C4-2B (cell line): ENCODE measurements around the gene CD52.

Experiments used
- H3K27ac ChIP-seq: fragments of 450-650 bp; 2 replicates; pipeline ENCODE4 v1.5.1; 2017
- CTCF ChIP-seq: fragments of 450-650 bp; conservative IDR thresholded peaks from 2 replicates; pipeline ENCODE4 v1.5.1; 2017; ENCODE audit warnings: mild to moderate bottlenecking
- ZFX ChIP-seq: fragments of 450-650 bp; IDR thresholded peaks from 2 replicates; pipeline ENCODE4 v1.6.1; 2017

CD52 gene

GRCh38 chr1:26277261-26277661 is 40.5 kb upstream of the CD52 start:
- no peak for TF ChIP-seq ZFX
- no peak for TF ChIP-seq CTCF
- H3K27ac ChIP-seq = no peak overlapping the region

DNA sequence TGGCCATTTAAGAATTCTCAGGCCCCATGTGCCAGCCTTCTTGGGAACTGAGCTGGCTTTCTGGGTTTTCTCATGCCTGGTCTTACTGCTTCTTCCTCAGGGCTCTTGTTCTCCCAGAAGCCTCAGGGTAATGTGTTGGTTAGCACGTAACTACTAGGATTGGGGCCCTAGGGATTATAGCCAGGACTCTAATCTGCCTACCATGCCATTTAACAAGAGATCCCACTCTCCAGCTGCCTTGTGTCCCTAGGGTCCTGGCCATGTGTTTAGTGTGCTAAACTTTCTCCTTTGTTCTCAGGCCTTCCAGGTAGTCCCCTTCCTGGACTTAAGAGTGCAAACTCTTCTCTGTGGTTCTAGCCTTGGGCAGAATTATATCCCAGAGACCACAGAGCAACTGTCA is 40.0 kb upstream of the CD52 start:
- no peak overlapping the region for H3K27ac ChIP-seq
- TF ChIP-seq CTCF (no peak), ZFX (no peak)

DNA sequence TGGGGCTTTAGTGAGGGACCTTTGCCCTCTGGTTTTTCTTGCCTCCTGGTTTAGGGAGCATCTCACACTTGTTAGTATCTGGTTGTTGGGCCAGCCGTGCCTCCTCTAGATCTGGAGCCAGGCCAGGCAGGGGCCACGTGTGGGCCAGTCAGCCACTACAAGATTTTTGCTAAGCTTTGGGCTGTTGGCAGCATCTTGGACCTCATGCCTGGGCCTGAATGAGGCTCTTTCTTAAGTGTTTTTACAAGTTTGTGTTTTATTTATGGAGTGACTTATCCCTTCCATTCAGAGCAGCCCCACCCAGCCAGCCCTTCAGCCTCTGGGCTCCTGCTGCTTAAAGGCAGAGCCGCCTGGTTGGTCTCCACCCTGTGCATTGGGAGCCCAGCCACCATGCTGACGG is 39.5 kb upstream of the CD52 start:
- TF ChIP-seq ZFX (no peak), CTCF (no peak)
- no peak overlapping the region for H3K27ac ChIP-seq

DNA sequence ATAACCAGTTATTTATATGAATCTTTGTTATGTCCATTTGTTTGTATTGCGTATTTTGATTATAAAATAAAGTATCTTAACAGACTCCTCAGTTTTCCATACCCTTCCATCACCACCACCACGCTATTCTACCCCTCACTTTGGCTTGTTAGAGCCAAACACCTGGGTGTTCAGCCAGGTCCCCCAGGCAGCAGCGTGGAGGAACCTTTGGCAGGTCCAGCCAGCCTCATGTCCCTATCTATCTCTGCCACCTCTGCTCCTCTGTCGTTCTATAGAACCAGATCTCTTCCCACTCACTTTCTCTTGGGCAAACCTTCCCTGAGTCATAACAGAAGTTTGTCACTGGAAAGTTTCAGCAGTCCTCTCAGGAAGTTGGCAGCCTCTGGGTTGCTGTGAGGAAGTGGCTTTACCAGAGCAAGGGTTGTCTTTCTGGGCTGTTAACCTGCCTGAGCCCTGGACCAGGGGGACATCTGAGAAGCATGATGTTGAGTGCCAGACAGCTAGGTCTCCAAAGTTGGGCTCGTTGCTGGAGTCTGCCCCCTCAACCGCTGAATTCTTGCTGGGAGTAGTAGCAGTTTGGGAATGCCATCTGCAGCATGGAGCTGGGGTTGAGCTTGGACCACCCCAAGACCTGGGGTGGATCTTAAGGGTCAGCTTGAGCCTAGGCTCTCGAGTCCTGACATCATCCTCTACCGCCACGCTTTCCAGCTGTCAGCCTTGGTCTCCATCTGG is 38.9 kb upstream of the CD52 start:
- no peak for TF ChIP-seq ZFX
- TF ChIP-seq CTCF = no peak
- H3K27ac ChIP-seq = peak overlapping the region; percentile 76

GRCh38 chr1:26279456-26280332 is 38.1 kb upstream of the CD52 start, which contains the start of gene SH3BGRL3:
TSS of gene SH3BGRL3 (plus strand) at chr1:26280086. CDS start at chr1:26280156, 70 bp downstream.
- H3K27ac ChIP-seq = peak within 1 kb of the TSS; percentile 76
- TF ChIP-seq CTCF = peak; percentile 46
- TF ChIP-seq ZFX = no peak

GRCh38 chr1:26280333-26281042 is 37.3 kb upstream of the CD52 start:
- TF ChIP-seq ZFX = no peak
- TF ChIP-seq CTCF = no peak
- H3K27ac ChIP-seq = peak overlapping the region; percentile 76
